Panc1 (cell line): ENCODE measurements around the gene AOAH. TPM values are rescaled to one million over a fixed set of nuclear protein-coding genes. Genes with fewer than 3 reads are reported as not detected.

Experiments
- ATAC-seq: fragments of 200-7000 bp; cut with Tn5 transposase; 2 replicates; pipeline ENCODE4 v1.9.1; 2020; ENCODE audit warnings: mild to moderate bottlenecking, moderate library complexity
- BruUV-seq: library from RNA; stranded (reverse); fragments of 400-500 nt; replicated peaks from 2 replicates; lab custom pipeline; 2021; lab: Mats Ljungman, UMichigan
- CTCF ChIA-PET: fragments of 300-600 bp; sonication (Branson Sonifier 250); formaldehyde crosslinking; loops from one replicate; lab custom pipeline; 2022; ENCODE audit warnings: antibody characterized with exemption; lab: Charles Lee
- POLR2A ChIA-PET: fragments of 300-600 bp; sonication (Branson Sonifier 250); formaldehyde crosslinking; loops from one replicate; lab custom pipeline; 2022; ENCODE audit warnings: antibody characterized with exemption; lab: Charles Lee
- DNase-seq: peaks from one replicate; pipeline ENCODE4 v3.0.0-alpha.2; 2010; ENCODE audit warnings: low read depth, low spot score
- H3K27ac ChIP-seq: 2 replicates; pipeline ENCODE4 v1.5.1; 2011; ENCODE audit warnings: mild to moderate bottlenecking, low read length, inconsistent platforms
- H3K27me3 ChIP-seq: fragments of 200-500 bp; sonication (Bioruptor generic); 2 replicates; pipeline ENCODE4 v1.6.0; 2014; ENCODE audit warnings: low read length, inconsistent platforms; ENCODE audit not compliant: control insufficient read depth, insufficient read depth
- H3K36me3 ChIP-seq: fragments of 200-500 bp; sonication (Bioruptor generic); 2 replicates; pipeline ENCODE4 v1.5.1; 2014; ENCODE audit warnings: inconsistent platforms, mild to moderate bottlenecking, low read length, moderate library complexity; ENCODE audit not compliant: control insufficient read depth, insufficient read depth
- H3K4me1 ChIP-seq: 2 replicates; pipeline ENCODE4 v1.5.1; 2011; ENCODE audit warnings: inconsistent platforms, mild to moderate bottlenecking, low read length, moderate library complexity; ENCODE audit not compliant: control insufficient read depth, insufficient read depth
- H3K4me3 ChIP-seq, 2 experiments: 2 replicates each; pipeline ENCODE4 v1.5.1; 2011 to 2012; ENCODE audit warnings: low read depth in 2 of 2, low read length in 2 of 2, mild to moderate bottlenecking in 2 of 2, inconsistent platforms in 1 of 2, moderate library complexity in 1 of 2
- H3K9me3 ChIP-seq: fragments of 200-500 bp; sonication (Bioruptor generic); 2 replicates; pipeline ENCODE4 v1.5.1; 2014; ENCODE audit warnings: low read depth, mild to moderate bottlenecking, inconsistent platforms, low read length, moderate library complexity; ENCODE audit not compliant: control insufficient read depth, insufficient read depth
- CTCF ChIP-seq: fragments of 450-650 bp; IDR thresholded peaks from 2 replicates; pipeline ENCODE4 v1.5.1; 2017; ENCODE audit warnings: mild to moderate bottlenecking
- POLR2AphosphoS5 ChIP-seq: IDR thresholded peaks from 2 replicates; pipeline ENCODE4 v1.6.1; 2012; ENCODE audit warnings: mild to moderate bottlenecking, low read depth, low read length, moderate library complexity
- REST ChIP-seq, 2 experiments: IDR thresholded peaks; 2 replicates each; pipeline ENCODE4 v1.6.1; 2011 to 2012; ENCODE audit warnings: low read depth in 2 of 2, control low read depth in 1 of 2, low read length in 1 of 2, mild to moderate bottlenecking in 1 of 2, moderate library complexity in 1 of 2; ENCODE audit not compliant: insufficient read depth in 1 of 2
- SIN3A ChIP-seq: IDR thresholded peaks from 2 replicates; pipeline ENCODE4 v1.6.1; 2012; ENCODE audit warnings: low read depth, mild to moderate bottlenecking, low read length, moderate library complexity, borderline replicate concordance; ENCODE audit not compliant: insufficient read depth
- TCF7L2 ChIP-seq: IDR thresholded peaks from 2 replicates; pipeline ENCODE4 v1.6.1; 2011; ENCODE audit warnings: mild to moderate bottlenecking, low read depth, low read length, inconsistent platforms
- in situ Hi-C: cut with HindIII; loops from 2 replicates; pipeline ENCODE4 v1.10.0; 2016; ENCODE audit warnings: low sequenced_read_pairs, low pct_unique_long_range_greater_than_20kb
- intact Hi-C: fragments of 100-400 bp; cut with micrococcal nuclease; formaldehyde crosslinking; loops from one replicate; pipeline ENCODE4 v1.10.0; 2022; ENCODE audit not compliant: unreplicated experiment
- total RNA-seq: library from RNA; stranded (reverse); gene quantifications from one replicate; pipeline ENCODE4 v1.2.1, GENCODE V29; 2021; ENCODE audit not compliant: unreplicated experiment

The AOAH gene
- total RNA-seq, 1 experiment from 2014 or later: 0.31 TPM

- H3K27ac ChIP-seq: no peak overlapping the region
- peaks cover 48% of the 10 kb centered on the region for H3K9me3 ChIP-seq
- ChIA-PET POLR2A (no interaction called here), CTCF (no interaction called here)
- no peaks in the 10 kb centered on the region for H3K4me1 ChIP-seq
- no peaks in the 10 kb centered on the region for H3K36me3 ChIP-seq
- ATAC-seq: no peak
- in situ Hi-C loops: no loop called here
- no peak overlapping the region for H3K4me3 ChIP-seq
- intact Hi-C loops: no loop called here
- TF ChIP-seq POLR2AphosphoS5 (no peak), TCF7L2 (no peak), CTCF (no peak), SIN3A (no peak), REST (IDR thresholded peaks at IDR 0.05; ENCODE audit: insufficient read depth in 1 of 2, low read depth in 2 of 2, low read length in 1 of 2) (no peak)
- no TSS peak for BruUV-seq
- H3K27me3 ChIP-seq: no peaks in the 10 kb centered on the region
- no peak for DNase-seq
Observed at GRCh38 chr7:36575832-36576231, 148.5 kb downstream of the AOAH start.

GRCh38 chr7:36573066-36573465, 151.2 kb downstream of the AOAH start:
- ATAC-seq: no peak
- no peaks in the 10 kb centered on the region for H3K4me1 ChIP-seq
- BruUV-seq: no TSS peak
- H3K4me3 ChIP-seq: no peak overlapping the region
- H3K27me3 ChIP-seq: no peaks in the 10 kb centered on the region
- ChIA-PET POLR2A (no interaction called here), CTCF (no interaction called here)
- H3K9me3 ChIP-seq: peaks cover 27% of the 10 kb centered on the region
- TF ChIP-seq CTCF (no peak), POLR2AphosphoS5 (no peak), SIN3A (no peak), REST (IDR thresholded peaks at IDR 0.05; ENCODE audit: insufficient read depth in 1 of 2, low read depth in 2 of 2, low read length in 1 of 2) (no peak), TCF7L2 (no peak)
- in situ Hi-C loops (no loop called here), intact Hi-C loops (no loop called here)
- no peaks in the 10 kb centered on the region for H3K36me3 ChIP-seq
- DNase-seq: no peak
- H3K27ac ChIP-seq: no peak overlapping the region
